Gastrocnemius medialis (tissue), 4 donors: ENCODE results near the gene MTCL3.

Experiments used
- CTCF ChIP-seq, 5 experiments: fragments of 450-650 bp in 3 of 5; fragments of 200-600 bp in 2 of 5; sonication (generic) in 2 of 5; IDR thresholded peaks in 4 of 5; conservative IDR thresholded peaks in 1 of 5; 1 replicate in 4 of 5; 2 replicates in 1 of 5; pipeline ENCODE4 v1.5.1; 2016 to 2019; ENCODE audit warnings: antibody characterized with exemption in 5 of 5, mild to moderate bottlenecking in 3 of 5, moderate library complexity in 3 of 5
- POLR2A ChIP-seq, 2 donors: fragments of 450-650 bp; IDR thresholded peaks; one replicate each; pipeline ENCODE4 v1.6.1; 2017; ENCODE audit warnings: antibody characterized with exemption in 2 of 2, mild to moderate bottlenecking in 2 of 2, moderate library complexity in 2 of 2

GRCh38 chr6:127561660-127562059 is 42.5 kb upstream of the MTCL3 start:
- TF ChIP-seq CTCF (IDR thresholded peaks at IDR 0.05 in 4 of 5, conservative IDR thresholded peaks at IDR 0.05 in 1 of 5) (no peak), POLR2A (IDR thresholded peaks at IDR 0.05) (no peak)
